WTC11 (cell line): ENCODE results near the gene SASH3. TPM values are rescaled to one million over a fixed set of nuclear protein-coding genes. Genes with fewer than 3 reads are reported as not detected.

Experiments
- ATAC-seq: fragments of 200-7000 bp; cut with Tn5 transposase; 2 replicates; pipeline ENCODE4 v1.10.0; 2021; ENCODE audit warnings: mild to moderate bottlenecking, moderate library complexity
- CTCF ChIA-PET: fragments of 300-600 bp; sonication (Branson Sonifier 250); formaldehyde crosslinking; loops from one replicate; lab custom pipeline; 2021; ENCODE audit warnings: antibody characterized with exemption; lab: Charles Lee
- POLR2A ChIA-PET: fragments of 350-600 bp; sonication (Branson Sonifier 250); formaldehyde crosslinking; loops from one replicate; lab custom pipeline; 2021; ENCODE audit warnings: antibody characterized with exemption; lab: Charles Lee
- DNase-seq: peaks from one replicate; pipeline ENCODE4 v3.0.0; 2021; ENCODE audit warnings: low spot score
- H3K27ac Mint-ChIP-seq: 2 replicates; pipeline ENCODE4 v1.8.0; 2021; ENCODE audit warnings: mixed read lengths
- H3K27me3 Mint-ChIP-seq: 2 replicates; pipeline ENCODE4 v1.8.0; 2021; ENCODE audit warnings: low read depth, mild to moderate bottlenecking, moderate library complexity, mixed read lengths
- H3K36me3 Mint-ChIP-seq: 2 replicates; pipeline ENCODE4 v1.8.0; 2021; ENCODE audit warnings: mixed read lengths
- H3K4me1 Mint-ChIP-seq: 2 replicates; pipeline ENCODE4 v1.8.0; 2022; ENCODE audit warnings: mixed read lengths
- H3K4me3 Mint-ChIP-seq: 2 replicates; pipeline ENCODE4 v1.8.0; 2021; ENCODE audit warnings: mild to moderate bottlenecking, moderate library complexity, mixed read lengths
- H3K9me3 Mint-ChIP-seq: 2 replicates; pipeline ENCODE4 v1.8.0; 2021; ENCODE audit warnings: mixed read lengths
- FOXK1 ChIP-seq: sonication (generic); formaldehyde crosslinking; IDR thresholded peaks from 2 replicates; pipeline ENCODE4 v1.8.0; 2022; ENCODE audit warnings: mild to moderate bottlenecking, moderate library complexity, missing genetic modification reagents
- GTF2I ChIP-seq: fragments of 250-450 bp; sonication (Bioruptor Pico); conservative IDR thresholded peaks from 2 replicates; pipeline ENCODE4 v1.4.0; 2021; ENCODE audit warnings: mild to moderate bottlenecking
- JUN ChIP-seq: sonication (generic); formaldehyde crosslinking; IDR thresholded peaks from 2 replicates; pipeline ENCODE4 v1.8.0; 2023; ENCODE audit warnings: mild to moderate bottlenecking, missing genetic modification reagents
- MYBL2 ChIP-seq: sonication (generic); formaldehyde crosslinking; IDR thresholded peaks from 2 replicates; pipeline ENCODE4 v1.8.1; 2023; ENCODE audit warnings: mild to moderate bottlenecking, moderate library complexity, missing genetic modification reagents
- NFYB ChIP-seq: sonication (generic); formaldehyde crosslinking; conservative IDR thresholded peaks from 2 replicates; pipeline ENCODE4 v1.8.0; 2022; ENCODE audit warnings: low read depth, missing genetic modification reagents
- total RNA-seq: library from RNA; stranded (reverse); gene quantifications from 3 replicates; pipeline ENCODE4 v1.2.3, GENCODE V29; 2021
- TF ChIP-seq, protein P1 (sequence below): sonication (generic); formaldehyde crosslinking; IDR thresholded peaks from 2 replicates; pipeline ENCODE4 v1.8.1; 2023; ENCODE audit warnings: mild to moderate bottlenecking, missing genetic modification reagents, moderate library complexity
- TF ChIP-seq, protein P2 (sequence below): fragments of 250-450 bp; sonication (Bioruptor Pico); IDR thresholded peaks from 2 replicates; pipeline ENCODE4 v1.9.0; 2021; ENCODE audit warnings: mild to moderate bottlenecking, borderline replicate concordance
- TF ChIP-seq, protein P3 (sequence below): sonication (generic); formaldehyde crosslinking; IDR thresholded peaks from 2 replicates; pipeline ENCODE4 v1.8.0; 2022; ENCODE audit warnings: mild to moderate bottlenecking, missing genetic modification reagents
- TF ChIP-seq, protein P4 (sequence below): sonication (generic); formaldehyde crosslinking; IDR thresholded peaks from 2 replicates; pipeline ENCODE4 v1.8.1; 2023; ENCODE audit warnings: mild to moderate bottlenecking, moderate library complexity, missing genetic modification reagents
- TF ChIP-seq, protein P5 (sequence below): sonication (generic); formaldehyde crosslinking; IDR thresholded peaks from 2 replicates; pipeline ENCODE4 v1.8.1; 2023; ENCODE audit warnings: mild to moderate bottlenecking, missing genetic modification reagents
- TF ChIP-seq, protein P6 (sequence below): fragments of 200-600 bp; IDR thresholded peaks from 2 replicates; pipeline ENCODE4 v1.8.0; 2022; ENCODE audit warnings: antibody characterized with exemption
- TF ChIP-seq, protein P7 (sequence below): sonication (generic); formaldehyde crosslinking; IDR thresholded peaks from 2 replicates; pipeline ENCODE4 v1.8.0; 2022; ENCODE audit warnings: mild to moderate bottlenecking, missing genetic modification reagents

Gene SASH3
- total RNA-seq, 1 experiment from 2014 or later = 0.22 TPM

DNA sequence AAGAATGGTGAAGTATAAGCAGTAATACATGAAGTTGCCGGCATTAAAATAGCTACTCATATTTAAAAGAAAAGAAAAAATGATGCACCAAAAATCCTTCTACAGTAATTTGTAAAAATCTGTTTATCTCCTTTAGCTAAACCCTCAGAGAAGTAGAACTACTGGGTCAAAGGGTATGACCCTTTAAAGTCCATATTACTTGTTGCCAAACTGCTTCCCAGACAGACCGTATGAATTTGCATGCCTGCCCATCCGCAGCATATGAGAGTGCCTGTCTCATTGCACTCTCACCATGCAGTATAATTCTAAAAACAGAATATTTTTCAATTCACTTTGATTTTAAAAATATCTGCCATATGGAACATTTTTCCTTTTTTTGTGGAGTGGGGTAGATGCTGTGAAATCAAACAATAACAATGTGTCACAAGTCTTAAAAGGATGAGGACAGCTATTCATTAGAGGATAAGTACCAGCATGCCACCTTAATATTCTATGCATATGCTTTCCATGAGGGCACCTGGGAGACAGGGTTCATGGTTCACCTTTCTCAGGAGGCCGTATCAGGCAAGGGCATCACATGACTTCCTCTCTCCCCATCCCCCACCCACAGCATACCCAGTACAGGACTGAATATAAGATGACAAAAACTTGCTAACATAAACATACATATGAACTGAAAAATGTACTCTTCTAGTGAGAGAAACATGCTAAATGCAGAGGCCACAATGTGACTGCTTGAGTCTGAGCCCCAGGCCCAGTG is 46.2 kb downstream of the SASH3 start:
- ATAC-seq (no peak), DNase-seq (no peak)
- CTCF ChIA-PET = no interaction called here
- Mint-ChIP-seq H3K27me3 (no peaks in the 10 kb centered on the region), H3K4me3 (no peak overlapping the region), H3K4me1 (peaks cover 5% of the 10 kb centered on the region), H3K36me3 (peaks cover 26% of the 10 kb centered on the region), H3K9me3 (no peaks in the 10 kb centered on the region), H3K27ac (peak overlapping the region; percentile 65; the same call in 1 of the 2 replicates)
- POLR2A ChIA-PET = no interaction called here
- TF ChIP-seq, protein P1, sequence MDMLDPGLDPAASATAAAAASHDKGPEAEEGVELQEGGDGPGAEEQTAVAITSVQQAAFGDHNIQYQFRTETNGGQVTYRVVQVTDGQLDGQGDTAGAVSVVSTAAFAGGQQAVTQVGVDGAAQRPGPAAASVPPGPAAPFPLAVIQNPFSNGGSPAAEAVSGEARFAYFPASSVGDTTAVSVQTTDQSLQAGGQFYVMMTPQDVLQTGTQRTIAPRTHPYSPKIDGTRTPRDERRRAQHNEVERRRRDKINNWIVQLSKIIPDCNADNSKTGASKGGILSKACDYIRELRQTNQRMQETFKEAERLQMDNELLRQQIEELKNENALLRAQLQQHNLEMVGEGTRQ (CRISPR knock-in tag) = 0 out of 2 replicates have a peak, but pooled peaks have one; percentile 33
- no peak for TF ChIP-seq GTF2I (CRISPR knock-in tag)
- TF ChIP-seq, protein P2, sequence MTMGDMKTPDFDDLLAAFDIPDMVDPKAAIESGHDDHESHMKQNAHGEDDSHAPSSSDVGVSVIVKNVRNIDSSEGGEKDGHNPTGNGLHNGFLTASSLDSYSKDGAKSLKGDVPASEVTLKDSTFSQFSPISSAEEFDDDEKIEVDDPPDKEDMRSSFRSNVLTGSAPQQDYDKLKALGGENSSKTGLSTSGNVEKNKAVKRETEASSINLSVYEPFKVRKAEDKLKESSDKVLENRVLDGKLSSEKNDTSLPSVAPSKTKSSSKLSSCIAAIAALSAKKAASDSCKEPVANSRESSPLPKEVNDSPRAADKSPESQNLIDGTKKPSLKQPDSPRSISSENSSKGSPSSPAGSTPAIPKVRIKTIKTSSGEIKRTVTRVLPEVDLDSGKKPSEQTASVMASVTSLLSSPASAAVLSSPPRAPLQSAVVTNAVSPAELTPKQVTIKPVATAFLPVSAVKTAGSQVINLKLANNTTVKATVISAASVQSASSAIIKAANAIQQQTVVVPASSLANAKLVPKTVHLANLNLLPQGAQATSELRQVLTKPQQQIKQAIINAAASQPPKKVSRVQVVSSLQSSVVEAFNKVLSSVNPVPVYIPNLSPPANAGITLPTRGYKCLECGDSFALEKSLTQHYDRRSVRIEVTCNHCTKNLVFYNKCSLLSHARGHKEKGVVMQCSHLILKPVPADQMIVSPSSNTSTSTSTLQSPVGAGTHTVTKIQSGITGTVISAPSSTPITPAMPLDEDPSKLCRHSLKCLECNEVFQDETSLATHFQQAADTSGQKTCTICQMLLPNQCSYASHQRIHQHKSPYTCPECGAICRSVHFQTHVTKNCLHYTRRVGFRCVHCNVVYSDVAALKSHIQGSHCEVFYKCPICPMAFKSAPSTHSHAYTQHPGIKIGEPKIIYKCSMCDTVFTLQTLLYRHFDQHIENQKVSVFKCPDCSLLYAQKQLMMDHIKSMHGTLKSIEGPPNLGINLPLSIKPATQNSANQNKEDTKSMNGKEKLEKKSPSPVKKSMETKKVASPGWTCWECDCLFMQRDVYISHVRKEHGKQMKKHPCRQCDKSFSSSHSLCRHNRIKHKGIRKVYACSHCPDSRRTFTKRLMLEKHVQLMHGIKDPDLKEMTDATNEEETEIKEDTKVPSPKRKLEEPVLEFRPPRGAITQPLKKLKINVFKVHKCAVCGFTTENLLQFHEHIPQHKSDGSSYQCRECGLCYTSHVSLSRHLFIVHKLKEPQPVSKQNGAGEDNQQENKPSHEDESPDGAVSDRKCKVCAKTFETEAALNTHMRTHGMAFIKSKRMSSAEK (CRISPR knock-in tag) = no peak
- TF ChIP-seq, protein P3, sequence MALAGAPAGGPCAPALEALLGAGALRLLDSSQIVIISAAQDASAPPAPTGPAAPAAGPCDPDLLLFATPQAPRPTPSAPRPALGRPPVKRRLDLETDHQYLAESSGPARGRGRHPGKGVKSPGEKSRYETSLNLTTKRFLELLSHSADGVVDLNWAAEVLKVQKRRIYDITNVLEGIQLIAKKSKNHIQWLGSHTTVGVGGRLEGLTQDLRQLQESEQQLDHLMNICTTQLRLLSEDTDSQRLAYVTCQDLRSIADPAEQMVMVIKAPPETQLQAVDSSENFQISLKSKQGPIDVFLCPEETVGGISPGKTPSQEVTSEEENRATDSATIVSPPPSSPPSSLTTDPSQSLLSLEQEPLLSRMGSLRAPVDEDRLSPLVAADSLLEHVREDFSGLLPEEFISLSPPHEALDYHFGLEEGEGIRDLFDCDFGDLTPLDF (CRISPR knock-in tag) = no peak
- TF ChIP-seq, all 79 proteins: peak for 1

DNA sequence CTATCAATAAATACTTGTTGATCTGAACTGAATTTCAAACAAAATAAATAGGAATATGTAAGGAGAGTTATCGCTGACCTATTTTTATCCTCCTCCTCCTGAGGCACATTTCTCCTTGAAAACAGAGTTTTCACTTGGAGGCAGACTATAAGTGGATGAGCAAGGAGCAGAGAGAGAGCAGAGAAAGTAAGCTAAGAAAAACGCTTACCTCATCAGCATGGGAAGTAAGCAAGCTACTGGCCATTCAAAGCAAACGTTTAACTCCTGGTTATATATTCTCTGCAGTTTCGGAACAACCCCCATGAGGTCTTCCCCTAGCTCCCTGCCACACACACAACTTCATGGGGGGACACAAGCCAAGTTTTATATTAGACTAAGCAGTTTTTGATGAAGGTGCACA is 50.7 kb downstream of the SASH3 start:
- H3K9me3 Mint-ChIP-seq = no peaks in the 10 kb centered on the region
- ChIA-PET CTCF (interaction anchor here (1.2 kb wide), 1 partner anchor 230 kb away, joined by 3 read pairs; no protein-coding TSS in a partner anchor), POLR2A (interaction anchor here (0.5 kb wide), 1 partner anchor 426 kb away, joined by 3 read pairs; no protein-coding TSS in a partner anchor)
- H3K27me3 Mint-ChIP-seq = no peaks in the 10 kb centered on the region
- no peak for ATAC-seq
- TF ChIP-seq, protein P4, sequence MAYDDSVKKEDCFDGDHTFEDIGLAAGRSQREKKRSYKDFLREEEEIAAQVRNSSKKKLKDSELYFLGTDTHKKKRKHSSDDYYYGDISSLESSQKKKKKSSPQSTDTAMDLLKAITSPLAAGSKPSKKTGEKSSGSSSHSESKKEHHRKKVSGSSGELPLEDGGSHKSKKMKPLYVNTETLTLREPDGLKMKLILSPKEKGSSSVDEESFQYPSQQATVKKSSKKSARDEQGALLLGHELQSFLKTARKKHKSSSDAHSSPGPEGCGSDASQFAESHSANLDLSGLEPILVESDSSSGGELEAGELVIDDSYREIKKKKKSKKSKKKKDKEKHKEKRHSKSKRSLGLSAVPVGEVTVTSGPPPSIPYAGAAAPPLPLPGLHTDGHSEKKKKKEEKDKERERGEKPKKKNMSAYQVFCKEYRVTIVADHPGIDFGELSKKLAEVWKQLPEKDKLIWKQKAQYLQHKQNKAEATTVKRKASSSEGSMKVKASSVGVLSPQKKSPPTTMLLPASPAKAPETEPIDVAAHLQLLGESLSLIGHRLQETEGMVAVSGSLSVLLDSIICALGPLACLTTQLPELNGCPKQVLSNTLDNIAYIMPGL = no peak
- no peak for DNase-seq
- 0 out of 2 replicates have a peak overlapping the region, but pooled peaks have one; percentile 32 for H3K27ac Mint-ChIP-seq
- H3K4me3 Mint-ChIP-seq = no peak overlapping the region
- H3K36me3 Mint-ChIP-seq = peaks cover 17% of the 10 kb centered on the region
- peaks cover 5% of the 10 kb centered on the region for H3K4me1 Mint-ChIP-seq

DNA sequence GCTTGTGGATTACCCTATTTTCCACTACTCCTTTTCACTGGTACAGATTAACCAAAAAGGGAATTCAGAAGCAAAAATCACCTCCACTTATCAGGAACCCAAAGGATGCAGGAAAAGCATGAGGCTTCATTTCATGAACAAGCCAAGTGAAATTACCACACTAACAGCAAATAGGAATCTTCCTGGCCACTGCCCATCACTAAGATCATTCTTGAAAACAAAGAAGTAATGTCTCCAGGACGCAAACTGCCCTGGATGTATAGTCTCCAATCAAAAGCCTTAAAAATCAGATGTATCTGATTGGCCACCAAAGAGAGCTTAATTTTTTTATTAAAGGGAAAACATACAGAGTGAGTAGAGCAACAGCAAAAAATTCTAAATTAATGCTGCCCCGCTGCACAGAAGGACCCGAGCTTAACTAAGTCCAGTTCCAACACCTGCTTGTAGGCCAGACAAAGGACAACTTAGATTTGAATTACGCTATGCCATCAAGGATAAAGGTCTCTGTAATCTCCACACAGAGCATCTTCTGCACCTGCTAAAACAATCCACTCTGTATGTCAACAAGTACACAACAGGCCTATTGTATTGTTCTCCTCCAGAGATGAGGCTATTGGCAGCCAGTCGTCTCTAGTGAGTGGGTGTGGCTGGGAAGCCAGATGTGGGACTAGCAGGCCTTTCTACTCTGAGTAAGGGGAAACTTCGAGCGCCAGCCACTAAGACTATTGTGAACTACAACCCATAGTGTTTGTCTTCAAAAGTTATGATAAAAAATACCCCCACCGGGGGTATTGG is 51.5 kb downstream of the SASH3 start:
- H3K36me3 Mint-ChIP-seq = peaks cover 11% of the 10 kb centered on the region
- ChIA-PET CTCF (interaction anchor here (1.2 kb wide), 1 partner anchor 229 kb away, joined by 3 read pairs; no protein-coding TSS in a partner anchor), POLR2A (interaction anchor here (0.5 kb wide), 1 partner anchor 425 kb away, joined by 3 read pairs; no protein-coding TSS in a partner anchor)
- H3K27me3 Mint-ChIP-seq = no peaks in the 10 kb centered on the region
- H3K27ac Mint-ChIP-seq = no peak overlapping the region
- TF ChIP-seq, protein P5, sequence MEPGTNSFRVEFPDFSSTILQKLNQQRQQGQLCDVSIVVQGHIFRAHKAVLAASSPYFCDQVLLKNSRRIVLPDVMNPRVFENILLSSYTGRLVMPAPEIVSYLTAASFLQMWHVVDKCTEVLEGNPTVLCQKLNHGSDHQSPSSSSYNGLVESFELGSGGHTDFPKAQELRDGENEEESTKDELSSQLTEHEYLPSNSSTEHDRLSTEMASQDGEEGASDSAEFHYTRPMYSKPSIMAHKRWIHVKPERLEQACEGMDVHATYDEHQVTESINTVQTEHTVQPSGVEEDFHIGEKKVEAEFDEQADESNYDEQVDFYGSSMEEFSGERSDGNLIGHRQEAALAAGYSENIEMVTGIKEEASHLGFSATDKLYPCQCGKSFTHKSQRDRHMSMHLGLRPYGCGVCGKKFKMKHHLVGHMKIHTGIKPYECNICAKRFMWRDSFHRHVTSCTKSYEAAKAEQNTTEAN (CRISPR knock-in tag) = no peak
- TF ChIP-seq NFYB (CRISPR knock-in tag) (no peak), MYBL2 (CRISPR knock-in tag) (no peak), FOXK1 (CRISPR knock-in tag) (no peak), JUN (no peak)
- TF ChIP-seq, protein P6, sequence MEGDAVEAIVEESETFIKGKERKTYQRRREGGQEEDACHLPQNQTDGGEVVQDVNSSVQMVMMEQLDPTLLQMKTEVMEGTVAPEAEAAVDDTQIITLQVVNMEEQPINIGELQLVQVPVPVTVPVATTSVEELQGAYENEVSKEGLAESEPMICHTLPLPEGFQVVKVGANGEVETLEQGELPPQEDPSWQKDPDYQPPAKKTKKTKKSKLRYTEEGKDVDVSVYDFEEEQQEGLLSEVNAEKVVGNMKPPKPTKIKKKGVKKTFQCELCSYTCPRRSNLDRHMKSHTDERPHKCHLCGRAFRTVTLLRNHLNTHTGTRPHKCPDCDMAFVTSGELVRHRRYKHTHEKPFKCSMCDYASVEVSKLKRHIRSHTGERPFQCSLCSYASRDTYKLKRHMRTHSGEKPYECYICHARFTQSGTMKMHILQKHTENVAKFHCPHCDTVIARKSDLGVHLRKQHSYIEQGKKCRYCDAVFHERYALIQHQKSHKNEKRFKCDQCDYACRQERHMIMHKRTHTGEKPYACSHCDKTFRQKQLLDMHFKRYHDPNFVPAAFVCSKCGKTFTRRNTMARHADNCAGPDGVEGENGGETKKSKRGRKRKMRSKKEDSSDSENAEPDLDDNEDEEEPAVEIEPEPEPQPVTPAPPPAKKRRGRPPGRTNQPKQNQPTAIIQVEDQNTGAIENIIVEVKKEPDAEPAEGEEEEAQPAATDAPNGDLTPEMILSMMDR = no peak
- TF ChIP-seq, protein P7, sequence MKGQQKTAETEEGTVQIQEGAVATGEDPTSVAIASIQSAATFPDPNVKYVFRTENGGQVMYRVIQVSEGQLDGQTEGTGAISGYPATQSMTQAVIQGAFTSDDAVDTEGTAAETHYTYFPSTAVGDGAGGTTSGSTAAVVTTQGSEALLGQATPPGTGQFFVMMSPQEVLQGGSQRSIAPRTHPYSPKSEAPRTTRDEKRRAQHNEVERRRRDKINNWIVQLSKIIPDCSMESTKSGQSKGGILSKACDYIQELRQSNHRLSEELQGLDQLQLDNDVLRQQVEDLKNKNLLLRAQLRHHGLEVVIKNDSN (CRISPR knock-in tag) = no peak
- TF ChIP-seq, protein P1 (CRISPR knock-in tag) = no peak
- DNase-seq = no peak
- H3K4me1 Mint-ChIP-seq = peaks cover 1% of the 10 kb centered on the region
- H3K9me3 Mint-ChIP-seq = no peaks in the 10 kb centered on the region
- H3K4me3 Mint-ChIP-seq = no peak overlapping the region
- ATAC-seq = no peak
